Inferior parietal cortex (tissue), 1 donor: ENCODE results near the gene ARMH4.

Source experiments
- DNase-seq: peaks from one replicate; pipeline ENCODE4 v3.0.0-alpha.2; 2016; ENCODE audit errors: extremely low spot score

The ARMH4 gene

DNA sequence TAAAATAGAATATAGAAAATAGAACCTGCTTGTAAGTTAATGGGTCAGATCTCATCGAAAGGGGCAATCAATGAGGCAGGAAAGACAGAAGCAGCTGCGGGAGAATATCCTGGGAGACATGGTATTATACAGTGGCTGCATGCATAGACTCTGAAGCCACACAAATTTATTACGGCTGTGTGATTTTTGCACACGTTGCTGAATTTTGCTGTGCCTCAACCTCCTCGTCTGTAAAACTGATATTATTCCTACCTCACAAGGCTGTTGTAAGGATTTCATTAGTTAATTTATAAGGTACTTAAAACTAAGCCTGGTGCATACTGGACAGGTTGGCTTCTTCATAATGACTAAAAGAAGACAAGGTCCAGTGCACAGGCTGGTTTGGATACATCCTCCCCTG is 52.3 kb downstream of the ARMH4 start:
- DNase-seq: no peak

DNA sequence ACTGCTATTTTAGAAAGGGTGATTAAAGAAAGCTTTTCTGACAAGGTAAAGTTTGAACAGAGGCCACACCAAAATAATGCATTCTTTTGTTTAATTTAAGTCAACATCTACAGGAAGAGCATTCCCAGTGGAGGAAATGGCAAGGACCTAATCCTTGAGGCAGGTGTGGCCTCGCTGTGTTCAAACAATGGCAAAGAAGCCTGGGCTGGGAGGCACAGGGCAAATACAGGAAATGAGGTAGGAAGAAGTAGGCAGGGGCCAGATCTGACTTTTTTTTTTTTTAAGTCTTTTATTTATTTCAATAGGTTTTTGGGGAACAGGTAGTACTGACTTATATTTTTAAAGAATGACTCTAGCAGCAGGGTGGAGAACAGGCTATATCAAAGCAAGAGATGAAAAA is 53.5 kb downstream of the ARMH4 start:
- DNase-seq: no peak

DNA sequence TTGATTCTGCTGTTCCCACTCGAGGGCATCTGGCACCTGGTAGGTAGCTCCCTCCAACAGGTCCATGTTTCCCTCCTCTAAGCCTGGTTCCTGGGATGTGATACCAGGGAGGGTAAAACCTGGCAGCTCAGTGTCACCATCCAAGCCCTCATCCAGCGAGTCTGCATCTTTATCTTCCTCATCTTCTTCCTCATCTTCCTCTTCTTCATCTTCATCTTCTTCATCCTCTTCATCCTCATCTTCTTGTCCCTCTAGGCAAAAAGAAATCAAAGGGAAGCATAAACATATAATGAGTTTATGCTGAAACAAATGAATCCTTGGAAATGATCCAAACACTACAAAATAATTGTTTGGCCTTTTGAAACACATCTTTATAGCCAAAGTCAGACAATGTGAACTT is 55.3 kb downstream of the ARMH4 start:
- DNase-seq: no peak

DNA sequence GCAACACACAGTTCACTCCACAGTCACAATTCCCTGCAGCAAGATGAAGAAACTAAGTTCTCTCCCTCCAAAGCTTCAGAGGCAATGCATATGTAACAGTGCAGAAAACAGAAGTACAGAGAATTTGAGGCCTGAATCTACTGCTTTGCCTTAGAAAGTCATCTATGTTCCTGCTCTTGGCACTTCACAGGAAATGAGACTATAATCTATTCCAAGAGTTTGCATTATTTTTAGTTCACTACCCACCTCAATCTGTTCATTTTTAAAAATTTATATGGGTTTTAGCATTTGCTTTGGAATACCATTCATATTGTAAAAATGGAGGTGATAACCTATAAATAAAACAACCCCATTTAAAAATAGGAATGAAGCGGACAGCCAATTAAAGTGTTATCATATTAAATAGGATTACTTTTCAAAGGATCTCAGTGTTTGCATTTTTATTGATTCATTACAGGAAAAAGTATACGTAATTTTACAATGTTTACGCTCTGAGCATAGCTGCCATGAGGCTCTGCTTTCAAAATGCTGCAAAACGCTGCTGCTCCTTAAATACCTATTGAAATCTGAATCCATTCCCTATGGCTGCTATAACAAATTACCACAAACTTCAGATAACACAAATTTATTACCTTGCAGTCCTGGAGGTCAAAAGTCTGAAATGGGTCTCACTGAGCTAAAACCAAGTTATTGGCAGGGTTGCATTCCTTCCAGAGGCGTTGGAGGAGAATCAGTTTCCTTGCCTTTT is 60.0 kb downstream of the ARMH4 start:
- peak; percentile 27 for DNase-seq

DNA sequence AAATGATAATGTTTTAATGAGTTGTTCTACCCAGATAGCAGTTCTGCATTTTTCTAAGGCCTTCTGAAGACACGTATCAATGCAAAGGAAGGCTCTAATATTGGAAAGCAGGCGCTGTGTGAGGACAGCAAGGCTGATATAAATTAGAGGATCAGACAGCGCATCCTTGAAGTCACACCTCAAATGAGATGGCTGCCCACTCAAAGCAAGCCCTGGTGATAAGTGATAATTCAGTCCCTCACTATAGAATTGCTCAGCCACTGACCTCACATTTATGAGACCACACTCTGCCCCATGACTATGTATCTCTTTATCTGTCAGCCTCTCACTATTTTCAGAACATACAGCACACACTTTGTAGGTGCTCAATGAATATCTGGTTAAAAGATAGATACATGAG is 62.4 kb downstream of the ARMH4 start:
- no peak for DNase-seq

DNA sequence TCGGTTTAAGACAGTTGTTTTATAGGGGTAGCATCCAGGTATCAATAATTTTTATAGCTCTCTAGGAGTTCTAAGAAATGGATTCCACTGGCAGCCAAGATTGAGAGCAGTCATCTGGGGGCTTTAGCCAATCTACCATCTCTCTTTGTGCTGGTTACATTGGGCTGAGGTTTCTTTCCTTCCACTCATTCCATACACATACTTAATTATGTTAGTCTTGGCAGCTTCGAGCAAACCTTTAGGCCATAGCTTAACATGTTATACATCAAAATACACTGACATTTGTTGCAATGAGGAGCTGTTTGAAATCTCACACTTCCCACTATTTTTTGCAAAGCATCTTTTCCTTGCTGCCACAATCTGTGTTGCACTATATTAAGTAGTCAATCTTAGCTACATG is 63.1 kb downstream of the ARMH4 start:
- no peak for DNase-seq

DNA sequence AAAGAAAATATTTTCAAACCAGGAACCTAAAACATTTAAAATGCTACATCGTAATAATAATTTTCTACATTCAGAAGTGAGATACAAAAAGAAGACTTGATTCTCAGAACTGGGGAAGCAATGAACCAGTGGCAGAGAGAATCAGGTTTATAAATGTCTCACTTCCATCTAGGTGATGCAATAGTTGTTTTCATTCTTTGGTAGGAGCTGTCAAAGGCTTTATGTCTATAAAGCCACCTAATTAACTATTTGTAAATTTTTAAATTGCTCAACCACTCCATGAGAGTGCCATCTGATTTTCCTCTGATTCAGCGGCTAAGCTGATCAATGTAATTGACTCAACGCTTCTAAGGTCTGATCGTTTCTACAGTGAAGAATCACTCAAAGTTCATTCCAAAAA is 66.1 kb downstream of the ARMH4 start:
- no peak for DNase-seq

DNA sequence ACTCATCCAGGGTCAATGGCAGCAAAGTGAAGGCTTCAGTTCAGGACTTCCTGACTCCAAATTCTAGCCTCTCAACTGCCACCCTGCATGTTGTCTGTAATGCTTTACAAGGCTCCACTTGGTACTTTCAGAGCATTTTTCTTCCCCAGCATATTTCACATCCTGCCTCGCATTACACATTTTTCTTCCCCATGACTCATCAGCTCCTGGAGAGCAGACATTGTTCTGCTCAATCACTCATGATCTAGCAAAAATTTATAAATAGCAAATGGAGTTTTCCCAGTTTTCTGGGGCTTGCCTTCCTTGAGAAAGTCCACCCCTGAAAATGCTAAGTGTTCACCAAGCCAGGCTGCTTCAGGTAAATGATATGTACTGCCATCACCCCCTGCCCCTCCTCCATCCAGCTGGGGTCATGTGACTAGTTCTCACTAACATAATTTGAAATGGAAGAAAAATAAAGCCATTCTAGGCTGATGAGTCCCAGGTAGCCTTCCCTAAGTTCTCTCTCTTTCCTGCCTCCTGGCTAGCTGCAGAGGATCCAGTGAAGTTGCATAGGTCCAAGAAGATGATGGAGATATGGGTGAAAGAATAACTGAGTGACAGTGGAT is 69.4 kb downstream of the ARMH4 start:
- peak; percentile 69 for DNase-seq

DNA sequence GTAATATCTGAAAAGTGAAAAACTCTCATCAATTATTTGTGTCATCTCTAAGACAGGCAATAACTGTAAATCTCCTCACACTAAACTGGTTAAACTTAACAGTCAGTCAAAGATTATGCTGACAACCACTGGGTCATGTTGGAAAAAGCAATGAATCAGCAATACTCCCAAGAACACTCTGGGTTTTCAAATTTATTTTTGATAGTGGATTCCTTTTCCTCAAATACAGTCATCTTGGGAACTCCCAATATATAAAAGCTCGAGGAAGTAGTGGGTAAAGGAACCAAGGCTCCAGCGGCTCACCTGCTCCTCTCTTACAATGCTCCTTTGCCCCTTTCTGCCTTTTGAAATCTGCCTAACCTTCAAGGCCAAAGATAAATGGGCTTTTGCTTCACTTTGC is 70.0 kb downstream of the ARMH4 start:
- no peak for DNase-seq

DNA sequence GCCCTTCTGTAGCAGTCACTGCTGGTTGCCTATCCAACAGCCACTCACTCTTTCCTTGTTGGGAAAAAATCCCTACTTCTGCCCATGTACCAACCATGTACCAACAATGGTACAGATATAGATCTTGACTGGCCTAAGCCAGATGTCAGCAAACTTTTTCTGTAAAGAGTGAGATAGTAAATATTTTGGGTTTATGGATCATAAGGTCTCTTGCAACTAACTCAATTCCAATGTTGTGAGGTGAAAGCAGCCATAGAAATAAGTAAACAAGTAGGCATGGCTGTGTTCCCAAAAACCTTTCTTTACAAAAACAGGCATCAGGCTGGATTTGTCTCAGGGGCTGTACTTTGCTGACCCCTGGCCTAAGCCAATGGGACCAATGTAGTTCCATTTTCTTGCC is 73.5 kb downstream of the ARMH4 start:
- DNase-seq: no peak

DNA sequence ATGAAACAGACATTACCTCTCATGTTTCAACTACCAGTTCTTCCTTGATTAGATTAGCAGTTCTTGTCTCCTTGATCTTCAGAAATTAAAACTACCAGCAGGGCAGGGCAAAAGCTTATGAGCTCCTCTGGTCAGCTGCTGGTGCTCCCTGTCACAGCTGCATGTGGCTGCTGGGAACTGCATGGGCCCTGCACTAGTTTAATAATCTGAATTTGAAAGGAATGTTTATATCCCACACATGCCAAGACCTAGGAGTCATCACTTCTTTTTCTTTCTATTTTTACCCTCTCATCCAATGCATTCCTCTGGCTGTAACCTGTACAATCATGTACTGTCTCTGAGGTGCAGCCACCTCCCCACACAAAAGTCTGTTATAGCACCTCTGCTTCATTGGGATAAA is 73.9 kb downstream of the ARMH4 start:
- DNase-seq: no peak

DNA sequence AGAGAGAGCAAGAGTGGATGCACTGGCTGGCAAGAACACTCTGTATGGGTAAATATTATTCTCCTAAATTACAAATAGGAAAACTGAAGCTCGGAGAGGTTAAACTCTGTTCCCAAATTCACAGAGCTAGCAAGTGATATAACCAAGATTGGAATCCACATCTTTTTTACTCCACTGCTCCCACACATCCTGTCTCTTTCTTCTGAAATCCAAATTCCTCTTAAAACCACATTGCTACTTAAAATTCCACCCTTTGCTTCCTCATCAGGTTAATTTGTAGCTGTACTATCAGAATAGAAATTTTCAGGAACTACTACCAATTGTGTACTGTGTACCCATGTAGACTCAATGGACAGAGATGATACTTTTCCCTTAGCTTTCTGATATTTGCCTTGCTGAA is 74.4 kb downstream of the ARMH4 start:
- DNase-seq: no peak

DNA sequence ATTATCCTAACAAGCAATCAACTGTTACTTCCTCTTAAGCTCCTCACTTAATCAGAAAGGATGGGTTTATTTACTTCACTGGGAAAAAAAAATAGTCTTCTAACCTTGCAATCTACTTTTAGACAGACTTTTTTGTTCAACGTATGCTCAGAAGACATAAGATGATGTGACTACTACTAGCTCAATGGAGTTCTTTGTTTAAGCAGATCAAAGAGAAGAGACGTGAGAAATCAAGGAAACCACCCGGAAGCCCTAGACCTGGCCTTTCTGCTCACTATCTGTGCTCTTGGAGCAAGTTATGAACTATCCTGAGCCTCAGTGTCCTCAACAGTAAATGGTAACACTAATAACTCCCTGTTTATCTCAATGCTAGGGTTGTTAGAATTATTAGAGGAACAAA is 78.5 kb downstream of the ARMH4 start:
- DNase-seq: no peak

DNA sequence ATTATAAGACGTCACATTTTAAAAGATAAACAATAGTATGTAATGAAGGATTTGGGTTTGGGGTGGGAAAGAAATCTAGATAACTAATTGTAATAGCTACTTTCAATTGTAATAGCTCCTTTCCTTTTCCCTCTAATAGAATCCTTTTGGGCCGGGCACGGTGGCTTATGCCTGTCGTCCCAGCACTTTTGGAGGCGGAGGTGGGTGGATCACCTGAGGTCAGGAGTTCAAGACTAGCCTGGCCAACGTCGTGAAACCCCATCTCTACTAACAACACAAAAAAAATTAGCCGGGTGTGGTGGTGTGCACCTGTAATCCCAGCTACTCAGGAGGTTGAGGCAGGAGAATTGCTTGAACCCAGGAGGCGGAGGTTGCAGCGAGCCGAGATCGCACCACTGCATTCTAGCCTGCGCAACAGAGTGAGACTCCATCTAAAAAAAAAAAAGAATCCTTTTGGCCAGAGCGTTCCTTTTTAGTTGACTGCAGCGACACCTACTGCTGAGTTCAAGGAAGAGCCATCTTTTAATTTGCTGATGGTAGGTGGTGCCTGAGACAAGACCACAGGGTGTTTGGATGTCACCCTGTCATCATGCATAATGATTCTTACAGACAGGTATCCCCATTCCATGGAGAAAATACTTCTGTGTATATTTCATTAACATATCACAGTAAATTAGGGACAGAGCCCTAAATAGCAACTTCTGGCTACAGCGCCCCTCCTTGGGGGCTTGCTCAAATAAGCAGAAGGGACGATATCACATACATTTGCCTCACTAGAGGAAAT is 79.5 kb downstream of the ARMH4 start:
- DNase-seq: peak; percentile 78

DNA sequence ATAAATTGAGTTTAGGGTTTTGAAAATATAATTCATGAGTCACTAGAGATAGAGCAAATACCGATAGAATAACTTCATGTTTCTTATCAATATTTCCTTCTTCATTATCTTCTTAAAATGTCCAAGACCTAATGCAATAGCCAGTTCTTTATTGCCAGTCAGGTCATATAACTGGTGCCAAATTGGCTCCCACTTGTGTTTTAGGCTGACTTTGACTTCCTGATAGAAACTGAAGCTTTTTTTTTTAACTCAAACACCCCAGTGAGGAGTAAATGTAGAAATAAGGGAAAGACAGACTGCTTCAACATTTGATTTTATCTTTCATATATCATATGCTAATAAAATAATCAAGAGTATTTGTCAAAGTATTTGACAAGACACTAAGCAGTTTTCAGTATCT is 80.7 kb downstream of the ARMH4 start:
- DNase-seq: no peak

DNA sequence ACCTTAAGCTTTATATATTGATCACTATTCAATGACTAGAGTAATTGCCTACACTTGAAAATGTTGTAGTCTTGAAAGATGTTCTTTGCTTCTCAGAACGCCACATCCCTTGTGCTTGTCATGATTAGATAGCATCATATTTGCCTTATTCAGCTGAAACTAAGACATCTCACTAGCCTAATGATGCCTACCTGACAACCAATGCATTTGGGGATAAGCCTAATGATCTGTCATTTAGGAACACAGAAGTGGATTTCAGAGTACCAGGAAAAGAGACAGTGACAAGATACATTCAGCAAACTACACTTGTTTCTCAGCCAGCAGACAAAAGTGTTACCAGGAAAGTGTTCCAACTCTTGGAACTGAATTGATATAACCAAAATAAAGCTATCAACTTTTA is 83.7 kb downstream of the ARMH4 start:
- DNase-seq: no peak

DNA sequence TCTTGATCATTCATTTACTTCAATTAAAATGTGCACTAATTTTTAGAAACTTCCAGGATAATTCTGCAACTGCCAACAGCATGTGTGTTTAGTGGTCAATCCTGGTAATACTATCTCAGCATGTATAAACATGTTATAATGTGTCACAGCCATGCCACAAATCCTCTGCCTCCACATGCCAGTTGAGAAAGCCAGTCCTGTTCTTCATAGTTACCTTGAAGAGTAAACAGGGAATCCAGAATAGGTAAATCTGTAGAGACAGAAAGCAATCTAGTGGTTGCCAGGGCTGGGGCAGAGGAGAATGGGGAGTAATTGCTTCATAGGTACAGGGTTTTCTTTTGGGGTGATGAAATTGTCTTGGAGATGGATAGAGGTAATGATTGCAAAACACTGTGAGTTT is 85.9 kb downstream of the ARMH4 start:
- no peak for DNase-seq

DNA sequence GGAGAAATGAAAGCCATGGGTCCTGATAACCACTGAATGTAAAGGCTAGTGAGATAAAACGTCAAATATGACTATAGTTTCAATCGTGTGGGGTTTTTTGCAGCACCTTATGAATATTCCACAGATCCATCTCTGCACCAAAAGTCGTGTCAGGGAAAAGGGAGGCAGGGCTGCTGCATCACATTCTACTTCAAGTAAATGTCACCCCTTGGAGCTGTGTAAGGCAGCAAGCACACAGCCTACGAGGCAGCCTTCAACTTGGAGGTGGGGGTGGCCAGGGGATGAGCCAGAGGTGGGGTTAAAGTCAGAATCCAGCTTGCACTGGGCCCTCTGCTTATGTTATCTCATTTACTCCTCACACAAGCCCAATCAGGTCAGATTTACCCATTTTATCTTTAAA is 90.4 kb downstream of the ARMH4 start:
- no peak for DNase-seq

DNA sequence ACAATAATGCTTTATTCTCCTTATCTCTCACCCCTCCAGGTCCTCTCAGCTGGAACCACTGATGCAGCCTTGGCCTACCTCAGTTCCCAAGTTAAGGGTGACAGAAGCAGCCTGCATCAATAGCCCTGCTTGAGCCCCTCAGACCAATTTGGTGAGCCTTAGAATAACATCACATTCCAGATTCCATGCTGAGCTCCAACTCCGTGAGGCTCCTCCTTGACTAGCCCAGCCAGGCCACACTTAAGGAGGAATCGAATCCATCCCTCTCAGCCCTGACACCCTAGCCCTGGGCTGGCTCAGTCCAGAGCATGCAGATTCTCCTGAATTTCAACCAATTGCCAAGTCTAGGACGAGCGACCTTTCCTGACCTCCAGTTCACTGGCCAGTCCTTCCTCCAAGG is 91.1 kb downstream of the ARMH4 start:
- DNase-seq: no peak

DNA sequence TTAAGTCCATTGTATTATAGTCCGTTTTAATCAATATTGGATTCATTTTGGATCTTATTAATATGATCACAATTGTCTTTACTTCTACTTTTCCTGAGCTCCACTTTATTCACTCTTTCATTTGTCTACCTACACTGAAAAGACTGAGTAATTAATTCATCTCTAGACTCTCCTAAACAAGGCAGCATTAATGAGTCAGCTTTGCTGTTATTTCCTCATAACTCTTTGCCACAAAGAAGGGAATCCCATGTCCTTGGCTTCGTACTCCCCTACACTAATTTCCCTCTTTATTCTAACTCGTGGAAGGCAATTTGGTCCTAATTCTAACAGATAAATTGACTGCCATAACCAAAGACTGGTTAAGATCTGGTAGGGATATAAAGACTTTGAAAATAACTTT is 91.9 kb downstream of the ARMH4 start:
- no peak for DNase-seq

DNA sequence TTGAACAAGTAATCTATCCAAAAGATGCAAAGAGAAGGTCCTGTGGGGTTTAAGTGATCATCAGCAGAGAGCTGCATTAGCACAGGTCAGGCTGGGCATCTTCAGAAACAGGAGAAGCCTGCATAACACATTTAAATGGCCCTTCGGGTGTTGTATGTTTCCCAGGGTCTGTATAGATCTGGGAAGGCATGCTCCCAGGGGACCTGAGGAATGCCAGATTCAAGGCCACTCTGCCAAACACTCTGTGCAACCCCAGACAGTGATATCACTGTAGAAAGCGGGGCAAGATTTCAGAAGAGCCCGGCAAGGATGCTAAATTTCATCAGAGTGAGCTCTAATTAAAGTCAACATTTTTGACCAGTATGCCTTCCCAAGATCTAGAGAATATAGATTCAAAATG is 92.9 kb downstream of the ARMH4 start:
- DNase-seq: no peak

DNA sequence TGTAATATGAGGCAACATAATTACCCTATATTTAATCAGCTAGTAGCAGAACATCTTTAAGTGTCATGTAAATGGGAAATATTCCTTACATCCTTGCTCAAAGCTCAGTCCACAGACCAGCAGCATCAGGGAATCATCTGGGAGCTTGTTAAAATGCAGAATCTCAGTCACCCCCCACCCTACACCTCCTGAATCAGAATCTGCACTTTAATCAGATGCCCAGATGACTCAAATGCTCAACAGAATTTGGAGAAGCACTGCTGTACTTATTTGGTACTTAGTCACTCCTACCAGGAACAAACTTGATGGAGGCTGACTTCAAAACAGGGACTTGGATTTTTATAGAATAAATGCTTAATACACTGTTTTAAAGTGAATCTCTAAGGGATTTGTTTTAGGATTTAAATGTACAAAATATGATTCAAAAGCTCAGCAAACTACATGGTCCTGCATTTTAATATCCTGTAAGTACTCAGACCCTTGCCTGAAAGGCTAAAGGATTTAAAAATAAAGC is 96.5 kb downstream of the ARMH4 start:
- no peak for DNase-seq

DNA sequence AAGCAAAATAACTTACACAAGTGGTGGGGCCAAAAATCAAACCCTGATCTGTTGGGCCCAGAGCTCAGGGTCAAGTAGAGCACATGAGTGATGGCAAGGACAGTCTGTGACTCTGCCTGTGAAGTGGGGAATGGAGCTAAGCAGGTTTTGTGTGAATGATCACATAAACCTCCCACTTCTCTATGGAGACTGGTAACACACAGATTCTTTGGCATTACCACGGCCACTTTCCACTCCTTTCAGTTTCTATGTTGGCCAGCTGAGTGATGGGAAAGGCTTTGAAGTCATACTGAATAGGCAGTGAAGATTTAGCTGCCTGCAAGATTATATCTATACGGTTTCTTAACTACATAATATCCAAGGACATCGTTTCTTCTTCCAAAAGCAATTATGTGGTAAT is 97.9 kb downstream of the ARMH4 start:
- DNase-seq: no peak
